ENCODE data around the gene PCCA.

DNA sequence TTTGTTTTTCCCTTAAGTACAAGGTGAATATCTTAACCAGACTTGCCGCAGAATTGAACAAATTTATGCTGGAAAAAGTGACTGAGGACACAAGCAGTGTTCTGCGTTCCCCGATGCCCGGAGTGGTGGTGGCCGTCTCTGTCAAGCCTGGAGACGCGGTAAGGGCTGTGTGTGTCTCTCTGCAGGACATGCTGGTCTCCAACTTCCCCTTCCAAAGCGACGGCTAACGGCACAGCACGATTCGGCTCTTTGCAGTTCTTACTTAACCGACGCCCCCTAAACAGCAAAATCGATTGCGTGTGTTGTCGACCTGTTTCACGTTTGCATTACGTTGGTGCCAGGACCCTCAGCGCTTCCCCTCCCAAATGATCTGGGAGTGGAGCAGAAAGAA is 426.5 kb downstream of the PCCA start:
- TF ChIP-seq, protein P1, sequence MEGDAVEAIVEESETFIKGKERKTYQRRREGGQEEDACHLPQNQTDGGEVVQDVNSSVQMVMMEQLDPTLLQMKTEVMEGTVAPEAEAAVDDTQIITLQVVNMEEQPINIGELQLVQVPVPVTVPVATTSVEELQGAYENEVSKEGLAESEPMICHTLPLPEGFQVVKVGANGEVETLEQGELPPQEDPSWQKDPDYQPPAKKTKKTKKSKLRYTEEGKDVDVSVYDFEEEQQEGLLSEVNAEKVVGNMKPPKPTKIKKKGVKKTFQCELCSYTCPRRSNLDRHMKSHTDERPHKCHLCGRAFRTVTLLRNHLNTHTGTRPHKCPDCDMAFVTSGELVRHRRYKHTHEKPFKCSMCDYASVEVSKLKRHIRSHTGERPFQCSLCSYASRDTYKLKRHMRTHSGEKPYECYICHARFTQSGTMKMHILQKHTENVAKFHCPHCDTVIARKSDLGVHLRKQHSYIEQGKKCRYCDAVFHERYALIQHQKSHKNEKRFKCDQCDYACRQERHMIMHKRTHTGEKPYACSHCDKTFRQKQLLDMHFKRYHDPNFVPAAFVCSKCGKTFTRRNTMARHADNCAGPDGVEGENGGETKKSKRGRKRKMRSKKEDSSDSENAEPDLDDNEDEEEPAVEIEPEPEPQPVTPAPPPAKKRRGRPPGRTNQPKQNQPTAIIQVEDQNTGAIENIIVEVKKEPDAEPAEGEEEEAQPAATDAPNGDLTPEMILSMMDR (IDR thresholded peaks at IDR 0.05) = no peak
- TF ChIP-seq POLR2A (IDR thresholded peaks at IDR 0.05) = no peak
